GM21423 (cell line): Measurements from ENCODE around the gene FYN.

Experiments used
- ATAC-seq: cut with Tn5 transposase; IDR thresholded peaks from one replicate; pipeline ENCODE4 v1.9.1; 2021; ENCODE audit warnings: mild to moderate bottlenecking, moderate library complexity; ENCODE audit not compliant: unreplicated experiment

The FYN gene

DNA sequence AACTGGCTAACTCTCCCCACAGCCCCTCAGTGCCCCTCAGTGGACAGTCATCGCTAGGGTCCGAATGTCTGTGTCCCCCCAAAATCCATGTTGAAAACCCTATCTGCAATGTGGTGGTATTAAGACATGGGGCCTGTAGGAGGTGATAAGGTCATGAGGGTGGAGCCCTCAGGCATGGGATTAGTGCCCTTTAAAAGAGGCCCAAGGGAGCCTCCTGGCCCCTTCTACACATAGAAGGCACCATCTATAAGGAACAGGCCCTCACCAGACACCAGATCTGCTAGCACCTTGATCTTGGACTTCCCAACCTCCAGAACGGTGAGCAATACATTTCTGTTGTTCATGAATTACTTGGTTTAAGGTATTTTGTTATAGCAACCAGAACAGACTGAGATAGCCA, 260.9 kb downstream of the FYN start:
- ATAC-seq = no peak

DNA sequence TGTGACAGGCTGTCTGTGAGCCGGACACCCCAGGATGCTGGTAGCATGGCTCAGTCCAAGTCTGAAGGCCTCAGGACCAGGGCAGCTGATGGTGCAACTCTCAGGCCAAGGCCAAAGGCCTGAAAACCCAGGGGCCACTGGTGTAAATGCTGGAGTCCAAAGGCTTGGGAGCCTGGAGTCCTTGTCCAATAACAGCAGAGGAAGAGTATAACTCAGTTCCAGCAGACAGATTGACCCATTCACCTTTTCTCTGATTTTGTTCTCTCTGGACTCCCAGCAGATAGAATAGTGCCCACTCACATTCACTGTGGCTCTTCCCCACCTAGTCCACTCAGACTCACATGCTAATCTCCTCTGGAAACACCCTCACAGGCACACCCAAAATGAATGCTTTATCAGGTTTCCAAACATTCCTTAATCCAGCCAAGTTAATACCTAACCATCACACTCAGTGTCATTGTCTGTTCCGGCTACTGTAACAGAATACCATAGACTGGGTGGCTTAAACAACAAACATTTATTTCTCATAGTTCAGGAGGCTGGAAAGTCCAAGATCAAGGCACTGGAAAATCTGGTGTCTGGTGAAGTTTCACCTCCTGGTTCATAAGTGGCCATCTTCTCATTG, 262.6 kb downstream of the FYN start:
- no peak for ATAC-seq
